HuH-7.5 (cell line): ENCODE results near the gene TRAFD1.
"Not testable (repeated sequence)": the region's sequence is repeated elsewhere in the genome, so short reads cannot be mapped to it uniquely, and the experiment has no call there.

ENCODE experiments used
- DNase-seq: peaks from one replicate; pipeline ENCODE4 v3.0.0; 2011; ENCODE audit warnings: low spot score

Gene TRAFD1, protein sequence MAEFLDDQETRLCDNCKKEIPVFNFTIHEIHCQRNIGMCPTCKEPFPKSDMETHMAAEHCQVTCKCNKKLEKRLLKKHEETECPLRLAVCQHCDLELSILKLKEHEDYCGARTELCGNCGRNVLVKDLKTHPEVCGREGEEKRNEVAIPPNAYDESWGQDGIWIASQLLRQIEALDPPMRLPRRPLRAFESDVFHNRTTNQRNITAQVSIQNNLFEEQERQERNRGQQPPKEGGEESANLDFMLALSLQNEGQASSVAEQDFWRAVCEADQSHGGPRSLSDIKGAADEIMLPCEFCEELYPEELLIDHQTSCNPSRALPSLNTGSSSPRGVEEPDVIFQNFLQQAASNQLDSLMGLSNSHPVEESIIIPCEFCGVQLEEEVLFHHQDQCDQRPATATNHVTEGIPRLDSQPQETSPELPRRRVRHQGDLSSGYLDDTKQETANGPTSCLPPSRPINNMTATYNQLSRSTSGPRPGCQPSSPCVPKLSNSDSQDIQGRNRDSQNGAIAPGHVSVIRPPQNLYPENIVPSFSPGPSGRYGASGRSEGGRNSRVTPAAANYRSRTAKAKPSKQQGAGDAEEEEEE

DNA sequence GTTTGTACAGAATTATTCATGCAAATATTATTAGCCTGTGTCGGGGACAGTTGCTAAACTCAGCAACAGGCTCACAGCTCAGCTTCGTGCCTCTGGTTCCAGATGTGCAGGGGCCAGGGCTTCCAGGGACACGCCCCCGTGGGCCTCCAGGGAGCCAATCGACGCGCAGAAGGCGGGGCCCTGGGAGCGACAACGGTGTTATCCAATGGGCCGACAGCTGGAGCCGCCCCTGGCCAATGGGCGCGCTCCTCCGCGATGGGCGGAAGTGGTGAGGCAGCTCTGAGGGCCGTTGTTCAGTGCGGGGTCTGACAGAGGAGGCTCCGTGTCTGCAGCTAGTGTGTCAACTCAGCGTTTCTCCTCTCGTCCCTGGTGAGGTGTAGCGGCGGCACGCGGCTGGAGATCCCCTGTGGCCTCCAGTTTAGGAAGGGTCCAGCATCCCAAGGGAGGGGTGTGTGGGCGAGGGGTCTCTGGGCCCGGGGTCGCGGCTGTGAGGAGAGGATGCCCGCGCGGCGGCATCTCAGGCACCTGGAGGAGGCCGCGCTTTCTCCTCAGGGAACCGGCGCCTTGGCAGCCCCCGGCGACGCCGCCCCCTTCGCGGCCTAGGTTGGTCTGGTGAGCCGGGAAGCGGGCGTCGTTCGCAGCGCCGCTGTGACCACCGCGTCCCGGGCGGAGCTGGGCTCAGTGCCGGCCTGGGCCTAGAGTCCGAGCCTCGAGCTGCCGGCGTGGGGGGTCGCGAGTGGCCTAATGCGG is at the start of gene TRAFD1:
Gene TRAFD1, plus strand, starts transcription at position 311 of the 750 bp plus-strand sequence. CDS start 4,963 bp downstream, outside the sequence.
- DNase-seq: peak; percentile 96

DNA sequence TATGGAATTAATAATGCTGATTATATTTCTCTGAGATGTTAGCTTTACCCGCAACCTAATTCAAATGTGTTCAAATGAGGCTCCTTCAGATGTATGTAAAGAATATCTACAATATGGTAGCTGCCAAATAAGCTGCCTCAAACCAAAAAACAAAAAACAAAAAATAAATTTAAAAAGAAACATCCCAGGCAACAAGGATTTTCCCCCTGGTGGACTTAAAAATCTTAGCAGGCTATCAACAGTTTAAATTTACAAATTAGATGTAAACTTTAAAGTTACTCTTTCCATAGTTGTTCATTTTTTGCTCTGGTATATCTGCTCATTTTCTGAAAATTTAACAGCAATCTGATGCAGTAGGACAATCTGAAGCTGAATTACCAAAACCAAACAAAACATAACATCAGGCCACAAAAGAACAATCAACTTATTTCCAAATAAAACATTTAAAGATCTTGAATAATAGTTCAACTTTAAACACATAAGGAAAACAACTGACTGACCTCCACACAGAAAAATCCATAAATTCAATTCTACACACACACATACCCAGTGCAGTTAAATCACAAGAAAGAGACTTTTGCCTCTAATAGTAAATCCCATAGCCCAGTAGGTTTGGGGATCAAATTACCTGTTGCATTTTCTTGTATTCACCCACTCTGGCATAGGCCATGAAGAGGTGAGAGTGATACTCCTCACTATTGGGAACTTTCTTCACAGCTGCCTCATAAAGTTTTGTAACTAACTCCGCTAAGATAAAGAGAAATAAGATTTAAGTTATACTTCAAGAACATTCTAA is 38.1 kb upstream of the TRAFD1 start:
- DNase-seq: no peak

DNA sequence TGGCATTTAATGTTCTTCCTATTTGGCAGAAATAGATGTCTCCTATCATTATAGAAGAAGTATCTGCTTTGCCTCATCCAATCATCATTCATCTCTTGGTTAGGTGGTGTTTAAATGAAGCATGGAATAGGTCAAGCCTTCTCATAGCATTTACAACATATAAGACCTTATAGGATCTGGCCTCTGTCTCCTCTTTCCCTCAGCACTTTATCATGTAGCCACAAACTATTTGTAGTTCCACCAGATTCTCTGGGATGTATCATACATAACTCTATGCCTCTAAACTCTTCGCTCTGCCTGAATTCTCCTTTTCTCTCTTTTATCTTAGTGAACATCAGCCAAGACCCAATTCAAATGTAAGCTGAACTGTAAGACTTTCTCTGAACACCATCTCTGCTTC is 37.5 kb upstream of the TRAFD1 start:
- DNase-seq: no peak

DNA sequence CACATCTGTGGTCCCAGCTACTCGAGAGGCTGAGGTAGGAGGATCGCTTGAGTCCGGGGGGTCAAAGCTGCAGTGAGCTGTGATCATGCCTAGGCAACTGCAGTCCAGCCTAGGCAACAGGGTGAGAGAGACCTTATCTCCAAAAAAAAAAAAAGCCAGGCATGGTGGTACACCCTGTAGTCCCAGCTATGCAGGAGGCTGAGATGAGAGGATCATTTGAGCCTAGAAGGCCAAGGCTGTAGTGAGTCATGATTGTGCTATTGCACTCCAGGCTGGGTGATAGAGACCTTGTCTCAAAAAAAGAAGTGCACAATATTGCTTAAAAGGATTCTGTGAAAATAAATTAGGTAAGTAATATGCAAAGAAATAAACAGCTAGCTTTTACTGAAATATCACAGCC is 33.8 kb upstream of the TRAFD1 start:
- DNase-seq: no peak

DNA sequence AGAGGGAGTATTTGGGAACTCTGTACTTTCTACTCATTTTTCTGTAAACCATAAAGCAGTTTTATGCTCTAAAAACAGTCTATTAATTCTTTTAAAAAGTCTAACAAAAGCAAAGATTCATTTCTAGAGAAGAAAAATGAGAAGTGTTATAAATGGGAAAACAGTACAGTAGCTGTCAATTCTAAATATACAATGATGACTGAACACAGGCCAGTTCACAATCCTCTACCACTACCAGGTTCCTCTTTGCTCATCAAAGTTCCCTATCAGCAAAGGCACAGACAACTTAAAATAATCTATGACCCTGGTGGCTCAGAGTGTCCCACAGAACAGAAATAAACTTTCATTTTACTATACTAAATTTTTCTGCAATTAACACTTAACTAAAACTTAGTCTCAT is 29.3 kb upstream of the TRAFD1 start:
- DNase-seq: no peak

DNA sequence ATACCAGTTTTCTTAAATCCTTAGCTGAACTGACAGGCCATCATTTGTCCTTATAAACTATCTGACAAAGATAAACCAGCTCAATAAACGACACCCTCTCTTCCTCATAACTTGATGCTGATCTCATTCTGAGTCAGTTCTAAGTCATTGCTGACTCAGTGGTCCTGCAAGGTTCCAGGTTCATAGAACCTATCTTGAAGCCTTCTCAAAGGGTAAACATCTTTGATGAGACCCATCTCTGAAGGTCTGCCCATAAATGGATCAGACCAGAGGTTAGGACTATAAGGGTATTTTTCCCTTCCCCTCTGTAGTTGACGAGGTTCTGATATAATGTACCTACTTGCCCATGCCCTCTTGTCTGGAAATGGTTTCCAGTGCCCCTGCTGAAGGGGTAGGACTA is 28.7 kb upstream of the TRAFD1 start:
- DNase-seq: no peak

DNA sequence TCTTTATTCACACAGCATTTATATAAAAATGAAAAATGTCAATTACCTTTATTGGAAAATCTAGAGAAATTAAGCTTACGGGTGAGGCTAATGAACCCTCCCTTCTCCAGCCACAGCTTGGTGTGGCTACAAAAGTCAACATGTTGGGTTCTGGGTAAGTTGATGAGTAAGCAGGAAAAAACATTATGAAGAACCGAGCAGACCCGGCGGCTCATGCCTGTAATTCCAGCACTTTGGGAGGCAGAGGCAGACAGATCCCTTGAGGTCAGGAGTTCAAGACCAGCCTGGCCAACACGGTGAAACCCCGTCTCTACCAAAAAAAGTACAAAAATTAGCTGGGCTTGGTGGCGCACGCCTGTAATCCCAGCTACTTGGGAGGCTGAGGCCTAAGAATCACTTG is 27.7 kb upstream of the TRAFD1 start:
- DNase-seq: no peak

DNA sequence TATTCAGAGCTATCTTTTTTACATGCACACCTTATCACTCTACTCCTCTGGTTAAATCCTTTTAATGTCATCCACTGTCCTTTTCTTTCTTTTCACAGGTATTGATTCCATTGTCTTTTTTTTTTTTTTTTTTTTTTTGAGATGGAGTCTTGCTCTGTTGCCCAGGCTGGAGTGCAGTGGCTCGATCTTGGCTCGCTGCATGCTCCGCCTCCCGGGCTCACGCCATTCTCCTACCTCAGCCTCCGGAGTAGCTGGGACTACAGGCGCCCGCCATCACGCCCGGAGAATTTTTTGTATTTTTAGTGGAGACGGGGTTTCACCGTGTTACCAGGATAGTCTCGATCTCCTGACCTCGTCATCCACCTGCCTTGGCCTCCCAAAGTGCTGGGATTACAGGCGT is 24.9 kb upstream of the TRAFD1 start:
- not testable (repeated sequence) for DNase-seq

DNA sequence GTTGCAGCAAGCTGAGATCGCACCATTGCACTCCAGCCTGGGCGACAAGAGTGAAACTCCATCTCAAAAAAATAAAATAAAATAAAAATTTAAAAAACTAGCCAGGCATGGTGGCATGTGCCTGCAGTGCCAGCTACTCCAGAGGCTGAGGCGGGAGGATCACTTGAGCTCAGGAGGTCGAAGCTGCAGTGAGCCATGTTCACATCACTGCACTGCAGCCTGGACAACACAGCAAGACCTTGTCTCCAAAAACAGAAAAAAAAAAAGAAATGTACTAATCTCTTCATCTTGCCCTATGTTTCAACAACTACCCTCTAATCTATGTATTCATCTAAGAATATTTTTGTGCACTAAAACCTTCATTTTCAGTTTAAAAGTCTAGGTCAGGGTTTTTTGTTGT is 23.2 kb upstream of the TRAFD1 start:
- no peak for DNase-seq

DNA sequence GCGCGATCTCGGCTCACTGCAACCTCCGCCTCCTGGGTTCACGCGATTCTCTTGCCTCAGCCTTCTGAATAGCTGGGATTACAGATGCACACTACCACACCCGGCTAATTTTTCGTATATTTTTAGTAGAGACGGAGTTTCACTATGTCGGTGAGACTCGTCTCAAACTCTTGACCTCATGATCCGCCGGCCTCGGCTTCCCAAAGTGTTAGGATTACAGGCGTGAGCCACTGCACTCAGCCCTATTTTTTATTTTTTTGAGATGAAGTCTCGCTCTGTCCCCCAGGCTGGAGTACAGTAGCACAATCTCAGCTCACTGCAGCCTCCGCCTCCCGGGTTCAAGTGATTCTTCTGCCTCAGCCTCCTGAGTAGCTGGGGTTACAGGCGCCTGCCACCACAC is 22.6 kb upstream of the TRAFD1 start:
- DNase-seq: not testable (repeated sequence)

DNA sequence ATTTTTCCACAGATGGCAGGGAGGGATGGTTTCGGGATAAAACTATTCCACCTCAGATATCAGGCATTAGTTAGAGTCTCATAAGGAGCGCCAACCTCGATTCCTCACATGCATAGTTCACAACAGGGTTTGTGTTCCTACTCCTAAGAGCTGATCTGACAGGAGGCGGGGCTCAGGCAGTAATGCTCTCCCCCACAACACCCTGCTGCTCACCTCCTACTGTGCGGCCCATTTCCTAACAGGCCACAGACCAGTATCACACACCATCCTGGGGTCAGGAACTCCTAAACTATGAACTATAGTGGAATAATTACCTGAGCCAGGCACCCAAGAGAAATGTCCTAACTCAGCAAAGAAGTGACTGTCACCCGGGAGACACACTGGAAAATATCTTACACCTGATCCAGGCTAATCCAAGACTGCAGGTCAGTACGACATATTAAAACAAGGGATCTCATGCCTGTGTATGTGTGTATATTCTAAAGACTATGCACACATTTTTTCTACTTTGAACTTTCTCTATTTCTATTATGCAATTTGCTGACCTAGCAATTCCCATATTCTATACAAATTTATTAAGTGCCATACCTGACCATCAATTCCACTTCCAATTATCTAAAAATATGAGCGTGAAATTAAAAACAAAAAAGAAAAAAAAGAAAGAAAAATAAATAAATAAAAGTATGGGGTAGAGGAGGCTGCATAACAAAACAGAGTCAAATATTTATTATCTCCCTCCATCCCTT is 21.4 kb upstream of the TRAFD1 start:
- no peak for DNase-seq

DNA sequence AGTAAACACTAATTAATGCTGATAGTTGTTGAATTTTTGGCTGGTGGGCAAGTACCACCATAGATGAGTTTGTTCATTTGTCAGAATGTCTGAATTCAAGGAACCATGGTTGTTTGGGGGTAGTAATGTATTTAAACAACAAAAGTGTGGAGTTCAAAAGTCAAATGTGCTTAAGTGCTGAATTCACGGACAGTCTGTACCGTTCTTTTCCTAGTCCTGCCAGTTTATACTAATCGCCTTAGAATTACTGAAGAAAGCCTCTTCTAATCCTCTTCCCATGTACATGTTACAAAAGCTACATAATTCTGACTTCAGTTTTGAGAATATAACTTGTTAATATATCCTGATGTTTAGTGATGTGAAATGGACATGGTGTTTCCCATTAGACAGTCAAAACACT is 19.5 kb upstream of the TRAFD1 start:
- no peak for DNase-seq

DNA sequence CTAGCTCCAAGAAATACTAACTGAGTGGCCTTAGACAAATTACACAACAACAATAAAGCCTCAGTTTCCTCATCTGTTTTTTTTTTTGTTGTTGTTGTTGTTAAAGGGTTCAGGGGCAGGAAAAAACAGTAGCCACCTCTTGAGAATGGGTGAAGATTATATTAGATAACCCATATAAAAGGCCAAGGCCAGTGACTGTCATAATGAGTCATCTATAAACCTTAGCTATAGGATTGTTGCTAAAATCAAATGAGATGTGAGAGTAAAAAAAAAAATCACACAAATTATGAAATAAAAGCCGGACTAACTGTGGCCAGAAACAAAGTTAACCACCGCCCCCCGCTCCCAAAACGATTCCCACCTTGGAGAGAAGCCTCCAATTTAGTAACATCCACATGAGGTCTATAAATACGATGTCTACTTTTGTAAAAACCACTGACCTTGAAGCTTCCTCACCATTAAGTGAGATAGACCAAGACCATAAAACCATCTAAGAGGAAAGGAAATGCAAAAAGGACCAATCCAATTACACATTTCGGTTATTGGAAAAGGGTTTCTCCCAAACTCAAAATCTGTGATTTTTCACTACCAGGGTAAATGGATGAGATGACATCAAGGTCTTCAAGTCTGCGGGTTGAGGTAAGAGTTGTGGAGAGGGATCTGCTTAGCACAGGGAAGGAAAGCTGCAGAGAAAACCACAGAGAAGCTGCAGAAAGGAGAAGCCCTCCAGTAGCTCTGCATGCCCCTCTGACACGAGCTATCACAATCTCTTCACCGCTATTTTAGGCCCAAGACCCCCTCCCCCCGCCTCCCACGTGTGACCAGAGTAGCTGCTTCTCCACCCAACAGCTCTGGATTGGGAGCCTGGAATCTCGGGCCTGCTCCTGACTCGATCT is 17.8 kb upstream of the TRAFD1 start:
- DNase-seq: no peak

DNA sequence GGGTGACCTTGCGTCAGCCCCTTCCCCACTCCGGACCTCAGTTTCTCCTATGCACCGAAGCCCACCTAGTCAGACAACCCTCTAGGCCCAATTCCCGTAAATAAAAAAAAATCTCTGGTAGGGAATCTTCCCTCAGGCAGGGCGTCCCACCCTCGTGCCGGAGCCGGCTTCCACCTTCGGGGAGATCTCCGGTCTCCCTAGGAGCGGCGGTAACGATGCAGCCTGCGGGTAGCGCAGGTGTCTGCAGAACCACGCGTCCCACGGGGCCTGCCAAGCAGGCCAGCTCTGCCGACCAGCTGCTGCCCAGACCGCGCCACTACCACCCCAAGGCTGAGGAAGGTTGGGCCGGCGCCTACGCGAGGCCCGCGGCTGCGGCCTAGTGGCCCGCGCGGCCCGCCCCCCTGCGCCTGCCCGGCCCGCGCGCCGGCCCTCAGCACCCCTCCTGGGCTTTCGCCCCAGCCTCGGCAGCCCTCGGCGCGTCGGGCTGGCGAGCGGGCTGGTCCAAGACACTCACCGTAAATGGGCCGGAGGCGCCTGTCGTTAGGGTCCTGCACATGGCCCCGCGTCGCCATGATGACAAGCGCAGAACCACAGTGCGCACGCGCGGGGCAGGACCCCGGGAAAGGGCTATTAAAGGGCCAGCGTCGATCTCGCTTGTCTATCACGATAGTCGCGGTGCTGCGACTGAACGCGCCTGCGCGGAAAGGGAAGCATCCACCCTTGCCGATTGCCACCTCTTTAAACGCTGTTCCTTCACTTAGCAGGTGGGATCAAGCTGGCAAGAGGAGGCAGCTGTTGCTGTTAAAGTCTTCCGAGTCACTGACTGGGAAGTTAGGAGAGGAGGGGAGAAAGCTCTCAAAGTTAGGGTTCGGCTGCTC is 16.9 kb upstream of the TRAFD1 start, which contains the start of gene NAA25:
Gene NAA25, minus strand, starts transcription at position 582 of the 878 bp plus-strand sequence. Its CDS starts 10 bp downstream, at position 572.
- peak; percentile 82 for DNase-seq

DNA sequence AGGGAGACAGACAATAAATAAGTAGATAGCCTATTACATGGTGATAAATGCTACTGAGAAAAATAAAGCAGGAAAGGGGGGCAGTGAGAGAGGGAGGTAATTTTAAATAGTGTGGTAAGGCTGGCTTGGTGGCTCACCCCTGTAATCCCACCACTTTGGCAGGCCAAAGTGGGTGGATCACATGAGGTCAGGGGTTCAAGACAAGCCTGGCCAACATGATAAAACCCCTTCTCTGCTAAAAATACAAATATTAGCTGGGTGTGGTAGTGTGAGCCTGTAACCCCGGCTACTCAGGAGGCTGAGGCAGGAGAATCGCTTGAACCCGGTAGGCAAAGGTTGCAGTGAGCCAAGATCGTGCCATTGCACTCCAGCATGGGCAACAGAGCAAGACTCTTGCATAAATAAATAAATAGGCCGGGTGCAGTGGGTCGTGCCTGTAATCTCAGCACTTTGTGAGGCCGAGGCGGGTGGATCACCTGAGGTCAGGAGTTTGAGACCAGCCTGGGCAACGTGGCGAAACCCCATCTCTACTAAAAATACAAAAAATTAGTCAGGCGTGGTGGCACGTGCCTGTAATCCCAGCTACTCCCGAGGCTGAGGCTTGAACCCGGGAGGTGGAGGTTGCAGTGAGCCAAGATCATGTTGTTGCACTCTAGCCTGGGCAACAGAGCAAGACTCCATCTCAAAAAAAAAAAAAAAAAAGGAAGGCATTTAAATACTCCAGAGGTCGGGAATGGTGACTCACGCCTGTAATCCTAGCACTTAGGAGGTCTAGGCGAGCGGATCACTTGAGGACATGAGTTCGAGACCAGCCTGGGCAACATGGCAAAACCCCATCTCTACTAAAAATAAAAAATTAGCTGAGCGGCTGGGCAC is 14.3 kb upstream of the TRAFD1 start:
- DNase-seq: not testable (repeated sequence)

DNA sequence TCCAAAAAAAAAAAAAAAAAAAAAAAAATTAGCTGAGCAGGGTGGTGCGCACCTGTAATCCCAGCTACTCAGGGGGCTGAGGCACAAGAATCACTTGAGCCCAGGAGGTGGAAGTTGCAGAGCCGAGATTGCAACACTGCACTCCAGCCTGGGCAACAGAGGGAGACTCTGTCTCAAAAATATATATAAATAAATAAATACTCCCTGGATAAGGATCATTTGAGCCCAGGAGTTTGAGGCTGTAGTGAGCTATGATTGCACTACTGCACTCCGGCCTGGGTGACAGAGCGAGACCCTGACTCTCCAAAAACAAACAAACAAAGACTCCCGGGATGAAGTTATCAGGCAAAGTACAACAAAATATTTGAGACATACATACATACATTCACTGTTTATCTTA is 13.4 kb upstream of the TRAFD1 start:
- no peak for DNase-seq

DNA sequence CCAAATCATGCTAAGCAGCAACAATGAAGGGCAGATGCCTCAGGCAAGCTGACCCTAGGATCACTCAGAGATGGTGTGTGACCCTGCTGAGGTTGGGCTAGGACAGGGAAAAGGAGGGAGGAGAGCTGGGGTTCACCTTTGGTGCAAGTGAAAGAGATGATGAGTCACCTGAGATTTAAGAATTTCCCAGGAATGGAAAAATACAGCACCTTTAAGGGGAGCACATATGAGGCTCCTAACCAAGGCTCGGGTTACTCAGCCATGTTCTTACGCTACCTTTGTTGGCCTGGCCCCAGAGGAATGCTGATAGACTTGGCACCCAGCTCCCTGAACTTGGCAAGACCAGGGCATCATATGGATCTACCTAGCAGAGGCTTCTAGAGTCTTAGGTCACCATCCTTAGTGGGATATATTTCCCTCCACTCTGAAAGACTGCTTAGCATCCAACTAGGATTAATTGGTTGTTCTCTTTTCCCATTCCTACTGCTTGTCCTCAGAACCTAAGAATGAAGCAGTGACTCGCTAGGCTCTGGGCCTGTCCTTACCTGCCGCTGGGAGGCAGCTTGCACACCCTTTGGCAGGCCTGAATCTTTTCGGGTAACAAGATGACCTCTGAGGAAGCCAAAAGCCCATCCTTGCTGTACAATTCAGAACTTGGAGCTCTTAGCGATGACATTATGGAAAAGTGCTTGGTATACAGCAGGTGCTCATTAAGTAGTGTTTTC is 12.8 kb upstream of the TRAFD1 start:
- no peak for DNase-seq
